Adrenal gland (tissue), 12 donors: Measurements from ENCODE around the gene YARS1. TPM values are rescaled to one million over a fixed set of nuclear protein-coding genes. Genes with fewer than 3 reads are reported as not detected.
"Not testable (repeated sequence)": the region's sequence is repeated elsewhere in the genome, so short reads cannot be mapped to it uniquely, and the experiment has no call there.

ENCODE experiments used
- DNase-seq, 7 donors: peaks; one replicate each; pipeline ENCODE4 v3.0.0-alpha.2; 2019 to 2020
- H3K27ac ChIP-seq, 5 donors: fragments of 200-600 bp; sonication (generic) in 4 of 5; 1 replicate in 3 of 5; 2 replicates in 2 of 5; pipeline versions ENCODE4 v1.5.1 to v1.8.0; 2016 to 2020; ENCODE audit warnings: mild to moderate bottlenecking in 1 of 5
- H3K27me3 ChIP-seq: fragments of 200-600 bp; 2 replicates; pipeline ENCODE4 v1.8.0; 2021
- H3K36me3 ChIP-seq, 2 donors: fragments of 200-600 bp; replicated peaks in 1 of 2; 1 replicate in 1 of 2; 2 replicates in 1 of 2; pipeline versions ENCODE4 v1.5.1 to v1.8.0; 2018 to 2022
- H3K4me1 ChIP-seq, 2 donors: fragments of 200-600 bp; replicated peaks in 1 of 2; 1 replicate in 1 of 2; 2 replicates in 1 of 2; pipeline versions ENCODE4 v1.5.1 to v1.8.0; 2018 to 2021
- H3K4me3 ChIP-seq, 4 donors: fragments of 200-600 bp; sonication (generic) in 3 of 4; one replicate each; pipeline ENCODE4 v1.5.1; 2016 to 2018
- H3K9me3 ChIP-seq, 3 donors: fragments of 200-600 bp; sonication (generic) in 1 of 3; replicated peaks in 1 of 3; 1 replicate in 2 of 3; 2 replicates in 1 of 3; pipeline versions ENCODE4 v1.5.1 to v1.8.0; 2016 to 2021
- CTCF ChIP-seq, 6 experiments: fragments of 450-650 bp in 4 of 6; fragments of 200-600 bp in 2 of 6; sonication (generic) in 1 of 6; IDR thresholded peaks; 1 replicate in 5 of 6; 2 replicates in 1 of 6; pipeline versions ENCODE4 v1.5.1 to v1.8.0; 2016 to 2021; ENCODE audit warnings: antibody characterized with exemption in 6 of 6, mild to moderate bottlenecking in 2 of 6, moderate library complexity in 1 of 6
- POLR2A ChIP-seq, 2 donors: fragments of 450-650 bp; IDR thresholded peaks; one replicate each; pipeline ENCODE4 v1.6.1; 2017; ENCODE audit warnings: antibody characterized with exemption in 2 of 2, mild to moderate bottlenecking in 2 of 2, moderate library complexity in 1 of 2
- WGBS, 4 donors: extraction: QIAGEN DNeasy Blood & Tissue Kit in 2 of 4; methylation state at CpG; one replicate each; pipeline versions ENCODE4 v1.1.5 to v1.1.7; 2013 to 2017; 5-methylcytosine and 5-hydroxymethylcytosine counted together
- intact Hi-C, 2 donors: fragments of 100-400 bp; cut with DNase I; formaldehyde crosslinking; loops; one replicate each; pipeline versions ENCODE4 v1.14.1 to v1.15.0; 2022 to 2023
- polyA plus RNA-seq, 3 donors: library from polyadenylated mRNA; stranded (reverse); fragments of 200-250 nt in 2 of 3; fragments of 350-450 nt in 1 of 3; fragmentation: Illumina TruSeq in 1 of 3; extraction: RNeasy Lipid Tissue Mini Kit (QIAGEN cat#74804) in 1 of 3; gene quantifications; one replicate each; pipeline ENCODE4 v1.2.3, GENCODE V29; 2013 to 2014
- total RNA-seq, 9 donors: library from RNA; depleted of rRNA in 4 of 9; stranded (reverse); fragments of >200 nt in 4 of 9; fragments of 120-200 nt in 1 of 9; fragmentation: NEBNext Ultra II Directional in 1 of 9; extraction: Animal tissue kit (Norgen Biotek cat#: 25700) in 1 of 9; gene quantifications; one replicate each; pipeline versions ENCODE4 v1.1.0 to v1.2.4, GENCODE V29; 2013 to 2023
- donor health status: healthy with polysubstance abuse.
- donor health status: Bipolar disorder and iron deficiency.
- donor health status: DM: yes; HTN: yes; CAD: no.
- donor health status: DM: no; HTN: no; CAD: no.
- donor health status: DM: no; HTN: no; CAD: no.
- donor health status: DM: yes; HTN: yes; CAD: no.

YARS1 gene
- total and polyA plus RNA-seq, 12 donors: 55.5 to 190 (median 97.0) TPM

DNA sequence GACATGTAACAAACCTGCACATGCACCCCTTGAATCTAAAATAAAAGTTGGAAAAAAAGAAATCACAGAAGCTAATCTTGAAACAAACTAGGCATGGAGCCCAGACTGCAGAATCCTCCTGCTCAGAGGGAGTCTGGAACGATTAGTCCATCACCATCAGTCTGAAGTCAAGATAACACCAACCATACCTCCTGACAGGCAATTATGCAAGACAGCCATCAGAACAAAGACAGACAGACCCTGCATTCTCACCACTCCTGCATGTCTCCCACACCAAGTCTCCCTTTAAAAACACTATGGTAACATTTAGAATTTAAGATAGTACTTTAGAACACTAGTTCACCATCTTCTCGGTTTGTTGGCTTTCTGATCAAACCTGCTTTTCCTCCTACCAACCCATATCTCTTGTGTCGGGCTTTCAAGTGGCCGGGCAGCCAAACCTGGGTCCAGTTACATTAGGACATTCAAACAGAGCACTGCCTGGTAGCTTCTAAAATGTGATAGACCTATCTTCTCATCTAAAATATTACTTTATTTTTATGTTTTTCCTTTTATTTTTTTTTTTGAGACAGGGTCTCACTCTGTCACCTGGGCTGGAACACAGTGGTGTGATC is 10.1 kb downstream of the YARS1 start:
- Histone ChIP-seq H3K27me3 (no peaks in the 10 kb centered on the region), H3K36me3 (peaks cover 0 to 61% of the 10 kb centered on the region in 2 donors), H3K4me3 (no peak overlapping the region), H3K9me3 (no peaks in the 10 kb centered on the region), H3K27ac (peak overlapping the region in 2 of 5 donors; percentile 40 to 48), H3K4me1 (peaks cover 14 to 28% of the 10 kb centered on the region in 2 donors)
- TF ChIP-seq CTCF (IDR thresholded peaks at IDR 0.05): no peak
- no peak for TF ChIP-seq POLR2A (IDR thresholded peaks at IDR 0.05)
- intact Hi-C loops: no loop called here
- 66 to 68% (median 66%) methylated on average over 4 of the region's 4 CpGs for WGBS, 4 donors
- DNase-seq: peak in 3 of 7 donors; percentile 43 to 54 (median 46)

DNA sequence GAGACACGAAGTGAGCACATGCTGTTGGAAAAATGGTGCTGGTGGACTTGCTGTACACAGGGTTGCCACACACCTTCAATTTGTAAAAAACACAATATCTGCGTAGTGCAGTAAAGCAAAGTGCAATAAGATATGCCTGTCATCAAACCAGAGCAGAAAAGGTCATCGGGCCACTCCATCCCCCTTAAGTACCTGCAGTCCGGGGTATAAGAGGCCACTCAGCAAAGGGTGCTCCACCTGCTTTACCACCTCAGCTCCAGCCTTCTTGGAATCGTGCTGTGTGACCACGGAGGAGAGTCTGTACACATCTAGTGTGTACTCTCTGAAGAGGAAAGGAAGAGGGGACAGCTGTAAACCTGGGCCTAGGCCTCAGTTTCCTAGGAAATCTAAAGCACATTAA is 10.9 kb downstream of the YARS1 start:
- TF ChIP-seq CTCF (IDR thresholded peaks at IDR 0.05) (no peak), POLR2A (IDR thresholded peaks at IDR 0.05) (no peak)
- Histone ChIP-seq H3K36me3 (peaks cover 0 to 61% of the 10 kb centered on the region in 2 donors), H3K9me3 (no peaks in the 10 kb centered on the region), H3K4me1 (peaks cover 7 to 21% of the 10 kb centered on the region in 2 donors), H3K27ac (peak overlapping the region in 1 of 5 donors; percentile 48), H3K27me3 (no peaks in the 10 kb centered on the region), H3K4me3 (no peak overlapping the region)
- intact Hi-C loops: no loop called here
- peak in 1 of 7 donors; percentile 45 for DNase-seq
- WGBS, 4 donors: 85 to 93% (median 89%) methylated on average over 6 of the region's 6 CpGs

DNA sequence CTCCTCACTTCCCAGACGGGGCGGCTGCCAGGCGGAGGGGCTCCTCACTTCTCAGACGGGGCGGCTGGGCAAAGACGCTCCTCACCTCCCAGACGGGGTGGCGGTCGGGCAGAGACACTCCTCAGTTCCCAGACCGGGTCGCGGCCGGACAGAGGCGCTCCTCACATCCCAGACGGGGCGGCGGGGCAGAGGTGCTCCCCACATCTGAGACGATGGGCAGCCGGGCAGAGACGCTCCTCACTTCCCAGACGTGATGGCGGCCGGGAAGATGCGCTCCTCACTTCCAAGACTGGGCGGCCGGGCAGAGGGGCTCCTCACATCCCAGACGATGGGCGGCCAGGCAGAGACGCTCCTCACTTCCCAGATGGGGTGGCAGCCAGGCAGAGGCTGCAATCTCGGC is 12.7 kb downstream of the YARS1 start:
- H3K9me3 ChIP-seq, intact Hi-C loops, H3K27ac ChIP-seq, H3K27me3 ChIP-seq, H3K4me1 ChIP-seq, H3K4me3 ChIP-seq: not testable (repeated sequence)
- WGBS, 4 donors: 95 to 98% (median 96%) methylated on average over 12 to 28 of the region's 30 CpGs; no CpG with 5 or more reads in 1 of the 4 donors
- peaks cover 0 to 62% of the 10 kb centered on the region in 2 donors for H3K36me3 ChIP-seq
- DNase-seq: peak in 1 of 7 donors; percentile 17

DNA sequence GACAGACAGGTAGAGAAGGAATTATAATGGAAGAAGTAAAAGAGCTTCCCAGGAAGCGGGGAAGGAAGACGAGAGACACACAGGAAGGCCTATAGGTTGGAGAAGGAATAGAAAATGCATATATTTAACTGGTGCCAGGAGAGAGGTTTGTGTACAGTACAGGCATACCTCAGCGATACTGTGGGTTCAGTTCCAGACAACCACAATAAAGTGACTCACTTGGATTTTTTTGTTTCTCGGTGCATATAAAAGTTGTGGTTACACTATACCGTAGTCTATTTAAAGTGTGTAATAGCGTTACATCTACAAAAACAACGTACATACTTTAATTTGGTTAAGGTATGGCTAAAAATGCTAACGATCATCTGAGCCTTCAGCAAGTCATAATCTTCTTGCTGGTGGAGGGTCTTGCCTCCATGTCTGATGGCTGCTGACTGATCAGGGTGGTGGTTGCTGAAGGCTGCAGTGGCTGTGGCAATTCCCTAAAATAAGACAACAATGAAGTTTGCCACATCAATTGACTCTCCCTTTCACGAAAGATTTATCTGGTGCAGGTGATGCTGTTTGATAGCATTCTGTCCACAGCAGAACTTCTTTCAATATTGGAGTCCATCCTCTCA is 16.0 kb downstream of the YARS1 start:
- Histone ChIP-seq H3K27me3 (no peaks in the 10 kb centered on the region), H3K9me3 (no peaks in the 10 kb centered on the region), H3K4me1 (no peaks in the 10 kb centered on the region), H3K36me3 (peaks cover 0 to 49% of the 10 kb centered on the region in 2 donors), H3K4me3 (no peak overlapping the region), H3K27ac (no peak overlapping the region)
- TF ChIP-seq CTCF (IDR thresholded peaks at IDR 0.05): no peak
- TF ChIP-seq POLR2A (IDR thresholded peaks at IDR 0.05): no peak
- whole genome bisulfite sequencing, 4 donors: 89 to 96% (median 90%) methylated on average over 9 of the region's 9 CpGs
- intact Hi-C loops: no loop called here
- DNase-seq: peak in 1 of 7 donors; percentile 14
